HG03064 (cell line): ENCODE results near the gene HOXA10.

ENCODE experiments used
- ATAC-seq: cut with Tn5 transposase; IDR thresholded peaks from one replicate; pipeline ENCODE4 v1.9.1; 2021; ENCODE audit warnings: low read depth; ENCODE audit not compliant: unreplicated experiment

HOXA10 gene

GRCh38 chr7:27203964-27204594 is 30.0 kb upstream of the HOXA10 start:
- no peak for ATAC-seq

GRCh38 chr7:27203365-27203953 is 29.3 kb upstream of the HOXA10 start:
- no peak for ATAC-seq

- ATAC-seq: no peak
Observed at GRCh38 chr7:27202862-27203134, 28.7 kb upstream of the HOXA10 start.

- ATAC-seq: no peak
Observed at GRCh38 chr7:27202018-27202861, 28.1 kb upstream of the HOXA10 start.

GRCh38 chr7:27201580-27202017 is 27.5 kb upstream of the HOXA10 start:
- no peak for ATAC-seq

- no peak for ATAC-seq
Observed at GRCh38 chr7:27200761-27201579, 26.9 kb upstream of the HOXA10 start.

- ATAC-seq: no peak
Observed at GRCh38 chr7:27199849-27200760, 26.0 kb upstream of the HOXA10 start, which contains the start of gene HOXA13. Gene HOXA13 (minus strand): TSS chr7:27200091. CDS start chr7:27200077, 14 bp downstream.

- ATAC-seq: no peak
Observed at GRCh38 chr7:27198871-27199801, 25.0 kb upstream of the HOXA10 start.

GRCh38 chr7:27198138-27198841 is 24.2 kb upstream of the HOXA10 start:
- no peak for ATAC-seq

GRCh38 chr7:27197137-27198042 is 23.3 kb upstream of the HOXA10 start:
- no peak for ATAC-seq

- no peak for ATAC-seq
Observed at GRCh38 chr7:27196287-27196767, 22.2 kb upstream of the HOXA10 start.

GRCh38 chr7:27194686-27195379 is 20.7 kb upstream of the HOXA10 start:
- ATAC-seq: no peak

GRCh38 chr7:27194002-27194352 is 19.9 kb upstream of the HOXA10 start:
- no peak for ATAC-seq

- no peak for ATAC-seq
Observed at GRCh38 chr7:27193335-27194001, 19.3 kb upstream of the HOXA10 start.

GRCh38 chr7:27192546-27193334 is 18.6 kb upstream of the HOXA10 start:
- no peak for ATAC-seq
